HG02970 (cell line): Measurements from ENCODE around the gene NPIPB9.
"Not testable (repeated sequence)": the region's sequence is repeated elsewhere in the genome, so short reads cannot be mapped to it uniquely, and the experiment has no call there.

Experiments
- ATAC-seq: cut with Tn5 transposase; IDR thresholded peaks from one replicate; pipeline ENCODE4 v1.9.1; 2021; ENCODE audit warnings: mild to moderate bottlenecking, moderate library complexity, moderate number of reproducible peaks; ENCODE audit not compliant: unreplicated experiment, low FRiP score

Gene NPIPB9

GRCh38 chr16:28751487-28751886, at the start of gene NPIPB9:
Gene NPIPB9, plus strand, starts transcription at chr16:28751787.
- ATAC-seq = not testable (repeated sequence)

- not testable (repeated sequence) for ATAC-seq
Observed at GRCh38 chr16:28704246-28704645, 47.3 kb upstream of the NPIPB9 start.

GRCh38 chr16:28711220-28712083, 40.1 kb upstream of the NPIPB9 start, which contains the start of gene EIF3C:
Gene EIF3C, plus strand, starts transcription at chr16:28711464. Its CDS starts 223 bp downstream, at chr16:28711687.
- peak; percentile 96 for ATAC-seq

- not testable (repeated sequence) for ATAC-seq
Observed at GRCh38 chr16:28722852-28723650, 28.5 kb upstream of the NPIPB9 start.

GRCh38 chr16:28731253-28731652, 20.3 kb upstream of the NPIPB9 start:
- ATAC-seq = not testable (repeated sequence)

GRCh38 chr16:28732455-28733124, 19.0 kb upstream of the NPIPB9 start:
- not testable (repeated sequence) for ATAC-seq

- ATAC-seq = not testable (repeated sequence)
Observed at GRCh38 chr16:28739787-28740186, 11.8 kb upstream of the NPIPB9 start.

- ATAC-seq = not testable (repeated sequence)
Observed at GRCh38 chr16:28740631-28741030, 11.0 kb upstream of the NPIPB9 start.

- ATAC-seq = not testable (repeated sequence)
Observed at GRCh38 chr16:28741295-28741694, 10.3 kb upstream of the NPIPB9 start.

GRCh38 chr16:28746618-28747350, 4.8 kb upstream of the NPIPB9 start:
- ATAC-seq = not testable (repeated sequence)

- peak; percentile 87 for ATAC-seq
Observed at GRCh38 chr16:28749997-28750465, 1.6 kb upstream of the NPIPB9 start.

- peak; percentile 36 for ATAC-seq
Observed at GRCh38 chr16:28750469-28751067, 1.0 kb upstream of the NPIPB9 start.

- ATAC-seq = not testable (repeated sequence)
Observed at GRCh38 chr16:28781697-28782096, 30.1 kb downstream of the NPIPB9 start.

- not testable (repeated sequence) for ATAC-seq
Observed at GRCh38 chr16:28782357-28782756, 30.8 kb downstream of the NPIPB9 start.

- not testable (repeated sequence) for ATAC-seq
Observed at GRCh38 chr16:28802235-28803019, 50.8 kb downstream of the NPIPB9 start.

GRCh38 chr16:28807445-28808120, 56.0 kb downstream of the NPIPB9 start:
- not testable (repeated sequence) for ATAC-seq

- ATAC-seq = no peak
Observed at GRCh38 chr16:28820016-28820415, 68.4 kb downstream of the NPIPB9 start.

GRCh38 chr16:28820546-28820945, 69.0 kb downstream of the NPIPB9 start:
- not testable (repeated sequence) for ATAC-seq
